Measurements from ENCODE around the gene HAL. TPM values are rescaled to one million over a fixed set of nuclear protein-coding genes. Genes with fewer than 3 reads are reported as not detected.
A peak's percentile ranks its signal among the peaks of the same experiment; 100 is the strongest.

HAL gene
- total RNA-seq, 3 donors from 2014 or later = 1.0 to 1.8 (median 1.5) TPM

GRCh38 chr12:96033549-96034389 lies 37.6 kb upstream of the HAL start:
- intact Hi-C loops (cut with DNase I, micrococcal nuclease) = no loop called here
- peak; percentile 11 for ATAC-seq

GRCh38 chr12:96029826-96030225 lies 33.7 kb upstream of the HAL start:
- no peak for ATAC-seq
- Histone ChIP-seq H3K36me3 (ENCODE audit: low read depth) (no peaks in the 10 kb centered on the region), H3K4me3 (no peak overlapping the region), H3K9me3 (no peaks in the 10 kb centered on the region), H3K4me1 (ENCODE audit: low read depth) (peaks cover 19% of the 10 kb centered on the region)
- intact Hi-C loops (cut with DNase I, micrococcal nuclease) = no loop called here
- TF ChIP-seq CTCF (IDR thresholded peaks at IDR 0.05) = no peak
- DNase-seq = no peak

More at GRCh38 chr12:96033549-96034389, 37.6 kb upstream of the HAL start:
- Histone ChIP-seq H3K4me1 (ENCODE audit: low read depth) (peaks cover 19% of the 10 kb centered on the region), H3K36me3 (ENCODE audit: low read depth) (no peaks in the 10 kb centered on the region), H3K9me3 (no peaks in the 10 kb centered on the region), H3K4me3 (no peak overlapping the region)
- no peak for TF ChIP-seq CTCF (IDR thresholded peaks at IDR 0.05)
- peak in 1 of 3 donors; percentile 34 for DNase-seq

- DNase-seq = no peak
- no peaks in the 10 kb centered on the region for H3K36me3 ChIP-seq (ENCODE audit: low read depth)
- H3K4me3 ChIP-seq = no peak overlapping the region
- no peak for TF ChIP-seq CTCF (IDR thresholded peaks at IDR 0.05)
- H3K9me3 ChIP-seq = no peaks in the 10 kb centered on the region
- intact Hi-C loops (cut with DNase I, micrococcal nuclease) = no loop called here
- no peak for ATAC-seq
- H3K4me1 ChIP-seq (ENCODE audit: low read depth) = peaks cover 7% of the 10 kb centered on the region
Measured at GRCh38 chr12:96028538-96028937, 32.4 kb upstream of the HAL start.

GRCh38 chr12:96026331-96026730 lies 30.2 kb upstream of the HAL start:
- Histone ChIP-seq H3K36me3 (ENCODE audit: low read depth) (no peaks in the 10 kb centered on the region), H3K4me1 (ENCODE audit: low read depth) (no peaks in the 10 kb centered on the region), H3K4me3 (no peak overlapping the region), H3K9me3 (no peaks in the 10 kb centered on the region)
- DNase-seq (no peak), ATAC-seq (no peak)
- intact Hi-C loops (cut with DNase I, micrococcal nuclease) = no loop called here
- no peak for TF ChIP-seq CTCF (IDR thresholded peaks at IDR 0.05)

GRCh38 chr12:96025518-96025917 lies 29.4 kb upstream of the HAL start:
- ATAC-seq (no peak), DNase-seq (no peak)
- Histone ChIP-seq H3K4me3 (no peak overlapping the region), H3K4me1 (ENCODE audit: low read depth) (no peaks in the 10 kb centered on the region), H3K9me3 (no peaks in the 10 kb centered on the region), H3K36me3 (ENCODE audit: low read depth) (no peaks in the 10 kb centered on the region)
- no peak for TF ChIP-seq CTCF (IDR thresholded peaks at IDR 0.05)
- intact Hi-C loops (cut with DNase I, micrococcal nuclease) = no loop called here

Data from mucosa of descending colon (tissue), 3 donors.